ENCODE measurements around the gene ASL.
"Not testable (repeated sequence)": the region's sequence is repeated elsewhere in the genome, so short reads cannot be mapped to it uniquely, and the experiment has no call there.

ASL gene

DNA sequence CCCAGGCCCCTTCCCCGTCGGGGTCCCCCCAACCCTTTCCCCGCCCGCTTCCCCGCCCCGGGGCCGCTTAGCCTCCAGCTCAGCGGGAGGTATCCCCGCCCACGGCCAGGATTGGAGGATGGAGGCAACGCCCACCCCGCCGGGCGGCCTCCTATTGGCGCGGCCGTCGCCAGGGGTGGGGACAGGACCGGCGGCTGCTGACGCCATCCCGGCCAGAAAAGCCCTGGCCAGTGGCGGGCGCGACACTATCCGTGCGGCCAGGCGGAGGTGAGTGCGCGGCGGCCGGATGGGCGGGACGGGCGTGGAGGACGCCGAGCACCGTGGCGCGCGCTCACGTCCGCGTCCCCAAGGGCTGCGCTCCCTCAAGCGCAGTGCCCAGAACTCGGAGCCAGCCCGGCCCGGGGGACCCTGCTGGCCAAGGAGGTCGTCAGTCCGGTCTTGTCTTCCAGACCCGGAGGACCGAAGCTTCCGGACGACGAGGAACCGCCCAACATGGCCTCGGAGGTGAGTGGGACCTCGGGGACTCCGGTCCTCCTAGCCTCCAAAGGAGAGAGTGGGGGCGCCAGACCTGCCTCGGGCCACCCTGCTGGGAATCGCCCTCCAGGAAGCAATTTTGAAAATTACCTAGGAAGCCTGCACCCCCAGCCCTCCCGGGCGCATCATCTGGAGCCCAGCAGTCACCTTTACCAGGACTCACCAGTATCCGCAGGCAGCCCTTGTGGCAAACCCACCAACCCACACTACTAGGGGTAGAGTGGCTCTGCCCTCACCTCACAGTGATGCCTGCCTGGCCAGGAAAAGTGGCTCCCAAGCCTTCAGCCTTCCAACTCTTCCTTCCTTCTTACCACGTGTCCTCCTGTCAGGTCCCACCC, at the start of gene ASL:
Gene ASL (plus strand): TSS at position 230 of the 872 bp plus-strand sequence. CDS start 263 bp downstream, at position 493.
- DNase-seq (ENCODE audit: low read depth), result peak; percentile 77

DNA sequence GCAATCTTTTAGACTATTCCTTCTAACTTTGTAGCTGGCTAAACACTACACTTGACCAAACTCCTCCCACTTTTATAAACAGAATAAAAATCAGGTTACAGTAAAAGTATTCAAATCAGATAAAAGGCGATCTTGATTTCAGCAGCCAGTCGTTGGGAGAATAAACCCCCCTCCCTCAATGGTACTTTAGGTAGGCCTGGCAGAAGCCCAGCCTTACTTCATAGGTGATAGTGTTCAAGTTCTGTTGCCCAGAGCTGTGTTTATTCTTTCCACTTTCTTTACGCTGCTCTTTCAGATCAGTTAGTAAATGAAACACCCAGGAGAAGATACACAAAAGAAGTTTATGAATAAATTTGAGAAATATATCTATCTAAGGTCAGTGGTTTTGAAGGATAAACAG, 47.3 kb upstream of the ASL start:
- DNase-seq (ENCODE audit: low read depth), result not testable (repeated sequence)

DNA sequence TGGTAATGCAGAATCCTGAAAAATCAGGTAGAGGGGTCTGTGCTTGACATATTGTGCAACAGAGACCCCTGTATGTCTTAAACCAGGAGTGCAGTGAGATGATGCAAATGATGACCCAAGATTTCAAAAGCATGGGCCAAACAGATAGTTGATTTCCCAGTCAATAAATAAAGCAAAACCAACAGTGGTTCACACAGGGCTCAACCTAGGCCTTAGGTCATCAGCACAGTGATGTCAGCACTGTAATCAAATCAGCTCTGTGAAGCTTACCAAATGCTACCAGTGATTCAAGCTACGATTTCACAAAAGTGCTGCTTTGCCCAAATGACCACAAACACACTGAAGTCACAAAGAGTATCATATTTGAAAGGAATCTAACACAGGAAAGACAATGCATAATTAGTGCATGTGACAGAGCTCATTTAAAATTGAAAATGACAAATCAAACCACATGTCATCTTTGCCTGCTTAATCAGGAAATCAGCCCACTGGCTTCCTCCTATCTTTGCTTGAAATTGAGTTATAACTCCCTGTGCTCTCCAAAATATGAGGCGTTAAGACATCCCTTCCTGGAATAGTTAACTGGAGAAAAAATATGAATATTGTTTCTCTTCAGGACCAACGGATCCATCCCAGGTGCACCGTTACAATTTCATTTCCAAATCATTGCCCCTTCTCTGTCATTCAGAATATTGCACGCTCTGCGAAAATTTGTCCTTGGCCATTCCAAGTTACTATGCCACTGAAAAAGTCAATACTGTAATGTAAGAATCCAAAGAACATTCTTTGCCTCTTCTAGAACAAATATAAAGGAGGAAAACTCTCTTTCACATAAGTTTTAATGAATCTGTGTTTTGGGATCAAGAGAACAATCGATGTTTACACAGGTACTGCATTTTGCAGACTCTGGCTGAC, 41.9 kb upstream of the ASL start:
- no peak for DNase-seq (ENCODE audit: low read depth)

DNA sequence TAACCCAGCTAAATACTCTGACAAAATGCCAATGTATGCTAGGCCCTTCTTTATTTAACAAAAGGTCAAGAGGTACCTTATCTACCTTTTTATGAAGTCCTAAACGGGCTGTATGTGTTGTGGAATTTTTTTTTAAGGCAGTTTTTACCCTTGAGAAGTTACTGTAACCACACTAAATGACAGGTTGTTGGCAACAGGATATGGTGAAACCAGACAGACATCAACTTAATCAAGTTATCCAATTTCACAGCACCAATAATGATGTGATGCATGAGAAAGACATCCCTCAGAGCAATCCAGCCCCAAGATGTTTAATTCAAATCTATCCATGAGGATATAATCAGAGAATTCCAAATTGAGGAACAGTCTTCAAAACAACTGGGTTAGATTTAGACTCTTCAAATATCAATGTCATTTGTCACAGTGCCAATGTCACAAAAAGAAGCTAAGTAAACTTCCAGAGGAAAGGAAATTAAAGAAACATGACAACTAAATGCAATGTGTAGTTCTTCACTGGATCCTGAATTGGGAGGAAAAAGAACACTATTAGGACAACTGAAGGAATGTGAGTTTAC, 41.1 kb upstream of the ASL start:
- DNase-seq (ENCODE audit: low read depth), result not testable (repeated sequence)

DNA sequence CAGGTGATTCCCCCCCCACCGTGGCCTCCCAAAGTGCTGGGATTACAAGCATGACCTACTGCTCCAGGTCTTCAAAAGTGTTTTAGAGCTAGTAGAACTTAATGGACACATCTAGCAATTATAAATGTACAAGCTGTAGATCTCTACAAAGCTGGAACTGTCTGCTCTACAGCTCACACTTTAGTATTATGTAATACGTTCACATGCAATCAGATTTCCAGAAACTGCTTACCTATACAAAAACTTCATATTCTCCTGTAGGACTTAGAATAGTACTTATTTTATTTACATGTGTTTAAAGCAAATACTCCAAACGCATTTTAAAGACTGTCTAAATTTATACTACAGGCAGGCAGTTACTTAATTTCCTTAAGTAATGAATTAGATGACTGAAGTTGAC, 39.2 kb upstream of the ASL start:
- DNase-seq (ENCODE audit: low read depth), result no peak

DNA sequence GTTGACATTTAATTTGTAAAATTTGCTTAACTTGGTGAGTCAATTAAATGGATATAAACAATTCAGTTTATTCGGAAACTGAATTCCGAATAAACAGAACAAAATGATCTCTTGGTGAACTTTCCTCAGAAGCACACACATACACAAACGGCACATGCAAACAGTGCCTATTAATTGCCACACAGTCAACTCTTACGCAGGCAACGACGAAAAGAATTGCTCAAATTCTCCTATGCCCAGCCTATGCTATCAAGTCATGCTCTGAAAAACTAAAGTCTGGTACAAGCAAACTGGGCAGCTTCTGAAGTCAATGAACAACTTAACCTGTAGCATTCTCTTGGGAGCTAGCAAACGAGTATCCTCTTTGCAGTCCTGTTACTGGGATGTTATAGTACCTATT, 38.8 kb upstream of the ASL start:
- DNase-seq (ENCODE audit: low read depth), result no peak

DNA sequence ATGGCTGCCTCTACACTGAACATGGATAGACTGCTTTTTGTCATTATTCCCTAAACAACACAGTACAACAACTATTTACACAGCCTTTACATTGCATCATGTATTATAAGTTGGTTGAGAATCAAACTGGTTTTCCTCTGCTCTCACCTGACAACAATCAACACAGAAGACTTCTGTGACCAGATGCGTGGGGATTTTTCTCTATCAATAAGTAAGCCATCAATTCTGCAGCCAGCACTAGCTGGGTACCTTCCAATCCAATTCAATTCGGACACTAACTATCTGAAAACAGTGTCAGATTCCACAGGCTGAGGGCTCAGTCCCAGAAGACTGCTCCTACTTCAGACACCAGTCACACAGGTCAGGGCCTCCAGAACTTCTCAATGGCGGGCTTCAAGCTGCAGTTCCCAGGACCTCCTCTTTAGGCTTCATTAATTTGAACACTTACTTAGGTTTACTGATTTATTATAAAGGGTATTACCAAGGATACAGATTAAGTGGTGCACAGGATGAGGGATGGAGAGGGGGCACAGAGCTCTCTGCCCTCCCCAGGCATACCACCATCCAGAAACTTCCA, 36.4 kb upstream of the ASL start:
- no peak for DNase-seq (ENCODE audit: low read depth)

DNA sequence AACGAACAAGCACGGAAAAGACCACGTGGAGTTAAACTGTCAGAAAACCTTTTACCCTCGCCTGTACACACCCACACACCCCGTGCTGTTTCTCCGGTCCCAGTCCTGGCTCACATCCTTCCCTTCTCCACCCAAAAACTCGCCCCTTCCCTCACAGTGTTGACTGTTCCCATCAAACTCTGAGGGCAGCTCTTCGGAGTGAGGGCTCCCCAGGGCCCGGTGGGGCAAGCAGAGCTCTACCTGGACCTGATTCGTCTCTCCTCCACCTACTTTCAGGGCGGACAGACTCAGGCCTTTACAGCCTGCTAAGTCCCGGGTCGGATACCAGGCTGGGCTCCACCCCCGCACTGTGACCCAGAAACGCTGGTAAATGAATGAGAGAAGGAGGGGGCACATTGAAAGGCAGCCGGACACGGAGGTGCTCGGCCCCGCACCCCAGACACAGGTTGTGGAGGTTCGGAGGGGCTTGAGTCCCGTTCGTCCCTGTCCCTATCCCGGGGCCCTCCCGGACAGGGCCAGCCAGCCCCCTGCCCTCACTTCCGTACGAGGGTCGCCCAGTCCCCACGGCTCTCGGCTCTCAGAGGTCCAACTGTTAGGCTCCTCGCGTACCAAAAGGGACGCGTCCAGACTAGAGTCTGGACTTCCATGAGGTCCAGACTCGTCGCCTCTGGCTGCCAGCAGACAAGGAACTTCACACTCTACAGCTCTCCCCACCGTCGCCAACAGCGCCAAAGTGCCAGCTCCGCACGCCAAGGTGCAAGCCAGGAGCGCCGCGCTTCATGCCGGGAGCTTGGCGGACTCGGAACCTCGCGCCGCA, 31.7 kb upstream of the ASL start:
- DNase-seq (ENCODE audit: low read depth), result no peak

DNA sequence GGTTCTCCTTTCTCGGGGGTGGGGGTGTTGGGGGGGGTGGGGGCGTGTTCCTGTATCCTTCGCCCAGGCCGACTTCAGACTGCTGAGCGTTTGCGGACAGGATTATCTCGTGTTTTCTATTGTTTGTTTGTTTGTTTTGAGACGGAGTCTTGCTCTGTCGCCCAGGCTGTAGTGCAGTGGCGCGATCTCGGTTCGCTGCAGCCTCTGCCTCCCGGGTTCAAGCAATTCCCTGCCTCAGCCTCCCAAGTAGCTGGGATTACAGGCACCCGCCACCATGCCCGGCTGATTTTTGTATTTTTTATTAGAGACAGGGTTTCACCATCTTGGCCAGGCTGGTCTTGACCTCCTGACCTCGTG, 31.1 kb upstream of the ASL start:
- DNase-seq (ENCODE audit: low read depth), result not testable (repeated sequence)

DNA sequence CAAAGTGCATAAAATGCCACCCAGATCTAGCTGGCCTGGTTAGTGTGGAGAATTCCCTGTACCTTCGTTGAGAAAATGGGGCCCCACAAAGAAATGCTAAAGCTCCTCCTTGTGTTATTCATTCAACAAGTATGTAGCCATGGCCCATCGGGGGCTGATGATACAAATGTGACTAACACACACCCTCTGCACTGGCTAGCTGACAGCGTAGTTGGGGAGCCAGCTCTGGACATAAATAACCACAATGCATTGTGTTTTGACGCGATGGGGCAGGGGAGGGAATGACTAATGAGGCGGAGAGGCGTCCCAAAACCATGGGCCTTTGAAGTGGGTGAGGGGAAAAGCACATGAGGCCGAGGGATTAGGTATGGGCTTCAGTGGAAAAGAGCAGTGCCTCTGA, 28.2 kb upstream of the ASL start:
- DNase-seq (ENCODE audit: low read depth), result no peak

DNA sequence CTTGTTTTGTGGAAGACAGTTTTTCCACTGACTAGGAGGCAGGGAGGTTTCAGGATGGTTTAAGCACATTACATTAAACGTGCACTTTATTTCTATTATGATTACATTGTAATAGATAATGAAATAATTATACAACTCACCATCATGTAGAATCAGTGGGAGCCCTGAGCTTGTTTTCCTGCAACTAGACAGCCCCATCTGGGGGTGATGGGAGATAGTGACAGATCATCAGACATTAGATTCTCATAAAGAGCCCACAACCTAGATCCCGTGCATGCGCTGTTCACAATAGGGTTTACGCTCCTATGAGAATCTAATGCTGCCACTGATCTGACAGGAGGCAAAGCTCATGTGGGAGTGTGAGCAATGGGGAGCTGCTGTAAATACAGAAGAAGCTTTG, 25.7 kb upstream of the ASL start:
- DNase-seq (ENCODE audit: low read depth), result not testable (repeated sequence)

DNA sequence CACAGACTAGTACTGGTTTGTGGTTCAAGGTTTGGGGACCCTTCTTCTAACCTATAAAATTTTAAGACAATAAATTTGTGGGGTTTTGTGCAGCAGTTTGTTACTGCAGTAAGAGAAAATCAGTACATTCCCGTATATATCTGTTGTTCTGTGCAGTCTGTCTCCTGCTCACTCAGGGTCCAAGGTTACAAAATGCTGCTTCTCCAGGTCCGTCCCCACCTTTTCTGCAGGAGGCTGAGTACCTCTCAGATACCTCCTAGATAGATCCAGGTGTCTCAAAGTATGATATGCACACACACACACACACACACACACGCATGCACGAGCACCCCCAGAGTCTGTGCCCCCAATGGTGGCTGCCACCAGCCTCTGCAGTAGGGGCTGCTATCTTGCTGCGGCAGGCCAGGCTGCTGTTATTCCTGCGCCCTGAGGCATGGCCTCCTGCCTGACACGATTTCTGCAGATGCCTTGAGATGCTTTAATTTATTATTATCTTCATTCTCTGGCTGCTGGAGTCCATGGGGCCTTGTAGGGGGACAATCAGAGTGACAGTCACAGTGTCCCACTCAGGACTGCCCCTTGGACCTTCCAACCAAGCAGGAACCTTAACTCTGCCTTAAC, 25.2 kb upstream of the ASL start:
- no peak for DNase-seq (ENCODE audit: low read depth)

DNA sequence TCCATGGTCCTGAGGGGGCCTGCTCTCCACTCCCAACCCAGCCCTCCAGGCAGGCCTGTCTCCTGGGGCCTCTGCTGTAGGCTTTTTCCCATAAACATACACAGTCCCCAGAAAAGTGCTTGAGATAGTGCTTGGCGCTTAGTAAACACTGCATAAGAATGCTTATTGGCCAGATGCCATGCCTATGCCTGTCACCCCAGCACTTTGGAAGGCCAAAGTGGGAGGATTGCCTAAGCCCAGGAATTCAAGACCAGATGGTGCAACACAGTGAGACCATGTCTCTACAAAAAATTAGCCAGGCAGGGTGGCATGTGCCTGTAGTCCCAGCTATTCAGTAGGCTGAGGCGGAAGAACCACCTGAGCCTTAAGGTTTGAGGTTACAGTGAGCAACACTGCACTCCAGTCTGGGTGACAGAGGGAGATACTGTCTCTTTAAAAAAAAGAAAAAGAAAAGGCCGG, 24.6 kb upstream of the ASL start:
- DNase-seq (ENCODE audit: low read depth), result no peak

DNA sequence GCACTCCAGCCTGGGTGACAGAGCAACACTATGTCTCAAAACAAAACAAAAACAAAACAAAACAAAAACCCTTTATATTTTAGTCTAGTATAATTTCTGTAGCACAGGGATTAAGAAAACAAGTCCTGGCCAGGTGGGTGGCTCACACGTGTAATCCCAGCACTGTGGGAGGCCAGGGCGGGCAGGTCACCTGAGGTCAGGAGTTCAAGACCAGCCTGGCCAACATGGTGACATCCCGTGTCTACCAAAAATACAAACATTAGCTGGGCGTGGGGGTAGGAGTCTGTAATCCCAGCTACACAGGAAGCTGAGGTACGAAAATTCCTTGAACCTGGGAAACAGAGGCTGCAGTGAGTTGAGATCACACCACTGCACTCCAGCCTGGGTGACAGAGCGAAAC, 23.2 kb upstream of the ASL start:
- DNase-seq (ENCODE audit: low read depth), result no peak

DNA sequence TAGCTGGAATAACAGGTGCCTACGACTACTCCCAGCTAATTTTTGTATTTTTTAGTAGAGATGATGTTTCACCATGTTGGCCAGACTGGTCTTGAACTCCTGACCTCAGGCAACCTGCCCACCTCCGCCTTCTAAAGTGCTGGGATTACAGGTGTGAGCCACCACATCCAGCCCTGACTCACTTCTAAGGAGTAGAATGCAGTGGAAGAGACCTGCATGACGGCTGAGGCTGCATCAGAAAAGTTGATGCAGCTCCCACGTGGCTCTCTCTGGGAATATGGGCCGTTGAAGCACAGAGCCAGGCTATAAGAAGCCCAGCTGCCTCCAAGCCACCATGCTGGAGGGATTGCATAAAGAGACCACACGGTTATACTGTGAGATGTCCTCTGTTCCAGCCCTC, 21.6 kb upstream of the ASL start:
- DNase-seq (ENCODE audit: low read depth), result no peak

DNA sequence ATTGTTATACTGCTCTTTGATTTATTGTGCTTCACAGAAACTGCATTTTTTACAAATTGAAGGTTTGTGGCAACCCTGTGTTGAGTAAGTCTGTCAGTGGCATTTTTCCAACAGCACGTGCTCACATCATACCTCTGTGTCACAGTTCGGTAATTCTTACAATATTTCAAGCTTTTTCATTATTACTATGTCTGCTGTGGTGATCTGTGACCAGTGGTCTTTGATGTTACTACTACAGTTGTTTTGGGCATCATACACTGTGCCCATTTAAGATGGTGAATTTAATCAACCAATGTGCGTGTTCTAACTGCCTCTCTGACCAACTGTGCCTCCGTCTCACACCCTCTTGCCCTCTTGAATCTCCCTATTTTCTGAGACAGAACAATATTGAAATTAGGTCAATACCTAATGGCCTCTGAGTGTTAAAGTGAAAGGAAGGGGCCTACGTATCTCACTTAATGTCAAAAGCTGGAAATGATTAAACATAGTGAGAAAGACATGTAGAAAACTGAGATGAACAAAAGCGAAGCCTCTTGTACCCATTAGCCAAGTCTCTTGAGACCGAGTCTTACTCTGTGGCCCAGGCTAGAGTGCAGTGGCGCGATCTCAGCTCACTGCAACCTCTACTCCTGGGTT, 20.2 kb upstream of the ASL start:
- DNase-seq (ENCODE audit: low read depth), result no peak

DNA sequence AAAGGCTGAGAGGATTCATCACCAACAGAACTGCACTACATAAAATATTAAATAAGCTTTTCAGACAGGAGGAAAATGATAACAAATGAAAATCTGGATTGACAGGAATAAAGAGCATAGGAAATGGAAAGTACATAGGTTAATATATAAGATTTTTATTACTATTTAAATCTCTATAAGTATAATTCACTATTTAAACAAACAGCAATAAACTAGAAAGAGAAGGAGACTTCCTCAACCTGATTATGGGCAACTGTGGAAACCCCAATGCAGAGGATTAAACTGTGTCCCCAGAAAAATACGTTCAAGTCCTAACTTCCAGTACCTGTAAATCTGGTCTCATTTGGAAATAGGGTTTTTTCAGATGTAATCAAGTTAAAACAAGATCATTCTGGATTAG, 14.8 kb upstream of the ASL start:
- DNase-seq (ENCODE audit: low read depth), result no peak

DNA sequence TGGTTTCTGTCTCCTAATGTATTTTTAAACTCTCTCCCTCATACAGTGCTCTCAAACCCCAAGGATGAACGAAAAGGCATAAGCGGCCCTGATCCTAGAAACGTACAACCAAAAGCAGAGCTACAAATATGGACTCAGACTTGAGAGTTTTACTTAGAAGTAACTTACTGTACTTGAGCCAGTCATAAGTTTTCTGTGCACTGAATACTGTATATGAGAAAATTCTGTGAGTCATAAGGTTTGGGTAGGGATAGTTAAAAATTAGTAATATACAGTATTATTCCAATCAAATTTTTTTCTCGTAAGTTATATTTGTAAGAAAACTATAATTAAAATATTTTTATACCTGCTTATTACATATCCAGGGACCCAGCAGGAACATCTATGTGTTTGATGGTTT, 5.9 kb upstream of the ASL start:
- no peak for DNase-seq (ENCODE audit: low read depth)

DNA sequence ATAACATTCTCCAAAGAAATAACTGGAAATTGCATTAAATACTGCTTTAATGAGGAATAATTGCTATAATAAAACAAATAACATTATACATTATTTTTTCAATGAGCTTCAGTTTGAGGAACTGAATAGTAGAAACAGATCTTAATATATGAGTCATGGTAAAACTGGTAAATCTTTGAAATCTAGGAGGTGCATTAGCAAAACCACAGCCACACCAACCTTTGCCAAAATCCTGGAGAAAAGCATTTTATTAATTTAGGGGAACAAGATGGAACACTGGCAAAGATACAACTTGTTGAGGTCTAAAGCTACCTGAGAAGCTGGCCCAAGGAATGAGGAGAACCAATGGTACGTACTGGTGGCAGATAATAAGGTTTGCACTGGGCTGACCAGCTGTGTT, 5.4 kb upstream of the ASL start:
- DNase-seq (ENCODE audit: low read depth), result no peak

DNA sequence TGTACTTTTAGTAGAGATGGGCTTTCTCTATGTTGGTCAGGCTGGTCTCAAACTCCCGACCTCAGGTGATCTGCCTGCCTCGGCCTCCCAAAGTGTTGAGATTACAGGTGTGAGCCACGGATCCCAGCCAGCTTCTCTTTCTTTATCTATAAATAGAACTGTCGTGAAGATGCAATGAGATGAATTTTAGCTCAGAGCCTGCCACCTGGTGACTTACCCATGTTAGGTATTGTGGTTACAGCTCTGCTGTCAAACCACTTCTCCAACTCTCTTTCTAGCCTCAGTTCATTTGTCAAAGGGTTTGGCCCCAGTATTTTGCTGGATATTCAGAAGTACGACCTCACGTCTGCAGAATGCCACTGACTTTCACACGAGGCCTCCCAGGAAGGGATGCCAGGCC, 3.4 kb upstream of the ASL start:
- not testable (repeated sequence) for DNase-seq (ENCODE audit: low read depth)

Measured in T-helper 22 cell (primary cell).